Epithelial cell of prostate (primary cell): ENCODE data around the gene REX1BD.
"Not testable (repeated sequence)": the region's sequence is repeated elsewhere in the genome, so short reads cannot be mapped to it uniquely, and the experiment has no call there.

Experiments
- DNase-seq: peaks from one replicate; pipeline ENCODE4 v3.0.0-alpha.2; 2011; ENCODE audit warnings: low read depth, low spot score
- H3K27ac ChIP-seq: fragments of 450-650 bp; 2 replicates; pipeline ENCODE4 v1.5.1; 2017; ENCODE audit warnings: mild to moderate bottlenecking

REX1BD gene

GRCh38 chr19:18600692-18601397 is 12.2 kb downstream of the REX1BD start:
- DNase-seq, H3K27ac ChIP-seq: not testable (repeated sequence)

GRCh38 chr19:18601875-18602274 is 13.3 kb downstream of the REX1BD start:
- H3K27ac ChIP-seq = no peak overlapping the region
- no peak for DNase-seq

- H3K27ac ChIP-seq = no peak overlapping the region
These were observed 14.8 kb downstream of the REX1BD start for GRCh38 chr19:18603255-18603957.

GRCh38 chr19:18603958-18604819 is 15.6 kb downstream of the REX1BD start:
- no peak for DNase-seq
- H3K27ac ChIP-seq = no peak overlapping the region

More at GRCh38 chr19:18603255-18603957, 14.8 kb downstream of the REX1BD start:
- DNase-seq = no peak

GRCh38 chr19:18604820-18605159 is 16.2 kb downstream of the REX1BD start:
- H3K27ac ChIP-seq = no peak overlapping the region
- DNase-seq = no peak

GRCh38 chr19:18605196-18605545 is 16.6 kb downstream of the REX1BD start:
- no peak for DNase-seq
- no peak overlapping the region for H3K27ac ChIP-seq

GRCh38 chr19:18605546-18606280 is 17.1 kb downstream of the REX1BD start:
- DNase-seq = no peak
- no peak overlapping the region for H3K27ac ChIP-seq

- no peak for DNase-seq
These were observed 18.0 kb downstream of the REX1BD start, which contains the start of gene CRLF1 for GRCh38 chr19:18606281-18607225. Gene CRLF1, minus strand, starts transcription at chr19:18606799. Its CDS starts 143 bp downstream, at chr19:18606656.

GRCh38 chr19:18607226-18608101 is 18.9 kb downstream of the REX1BD start:
- H3K27ac ChIP-seq = no peak overlapping the region
- DNase-seq = no peak

More at GRCh38 chr19:18606281-18607225, 18.0 kb downstream of the REX1BD start, which contains the start of gene CRLF1:
- no peak within 1 kb of the TSS for H3K27ac ChIP-seq

- H3K27ac ChIP-seq = no peak overlapping the region
- DNase-seq = no peak
These were observed 19.7 kb downstream of the REX1BD start for GRCh38 chr19:18608102-18608804.

GRCh38 chr19:18608805-18609716 is 20.5 kb downstream of the REX1BD start:
- no peak for DNase-seq
- no peak overlapping the region for H3K27ac ChIP-seq

- DNase-seq = no peak
- no peak overlapping the region for H3K27ac ChIP-seq
These were observed 21.1 kb downstream of the REX1BD start for GRCh38 chr19:18609717-18610051.

- no peak for DNase-seq
- H3K27ac ChIP-seq = no peak overlapping the region
These were observed 21.6 kb downstream of the REX1BD start for GRCh38 chr19:18610245-18610555.

GRCh38 chr19:18610556-18611326 is 22.1 kb downstream of the REX1BD start:
- no peak overlapping the region for H3K27ac ChIP-seq
- no peak for DNase-seq

GRCh38 chr19:18611327-18612050 is 22.9 kb downstream of the REX1BD start:
- no peak overlapping the region for H3K27ac ChIP-seq

More at GRCh38 chr19:18611327-18612050, 22.9 kb downstream of the REX1BD start:
- no peak for DNase-seq
